ENCODE results near the gene ZBTB14. TPM values are rescaled to one million over a fixed set of nuclear protein-coding genes. Genes with fewer than 3 reads are reported as not detected.

Gene ZBTB14
- total RNA-seq, 4 donors from 2014 or later = 16.1 to 23.6 (median 18.4) TPM

DNA sequence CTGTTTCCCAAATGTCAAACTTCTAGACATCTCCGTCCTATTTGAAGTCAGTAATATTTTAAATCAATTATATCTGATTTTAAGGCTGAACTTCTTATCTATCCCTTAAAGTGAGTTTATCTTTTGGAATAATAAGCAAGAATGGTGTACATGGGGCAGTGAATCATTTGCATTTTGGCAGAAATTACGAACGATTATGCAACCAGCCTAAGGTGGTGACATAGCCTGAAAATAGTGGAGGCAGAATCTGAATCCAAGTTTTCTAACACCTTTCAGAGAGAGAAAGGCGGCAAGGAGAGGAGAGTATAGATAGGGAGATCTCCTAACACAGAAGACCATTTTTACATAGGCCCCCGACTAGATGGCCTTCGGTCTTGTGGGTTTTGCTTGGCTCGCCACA lies 10.7 kb downstream of the ZBTB14 start:
- no peak overlapping the region for H3K27ac ChIP-seq
- no peaks in the 10 kb centered on the region for H3K9me3 ChIP-seq
- 89 to 92% methylated on average over 7 of the region's 7 CpGs for WGBS, 2 donors
- H3K4me1 ChIP-seq = no peaks in the 10 kb centered on the region
- TF ChIP-seq, protein P1, sequence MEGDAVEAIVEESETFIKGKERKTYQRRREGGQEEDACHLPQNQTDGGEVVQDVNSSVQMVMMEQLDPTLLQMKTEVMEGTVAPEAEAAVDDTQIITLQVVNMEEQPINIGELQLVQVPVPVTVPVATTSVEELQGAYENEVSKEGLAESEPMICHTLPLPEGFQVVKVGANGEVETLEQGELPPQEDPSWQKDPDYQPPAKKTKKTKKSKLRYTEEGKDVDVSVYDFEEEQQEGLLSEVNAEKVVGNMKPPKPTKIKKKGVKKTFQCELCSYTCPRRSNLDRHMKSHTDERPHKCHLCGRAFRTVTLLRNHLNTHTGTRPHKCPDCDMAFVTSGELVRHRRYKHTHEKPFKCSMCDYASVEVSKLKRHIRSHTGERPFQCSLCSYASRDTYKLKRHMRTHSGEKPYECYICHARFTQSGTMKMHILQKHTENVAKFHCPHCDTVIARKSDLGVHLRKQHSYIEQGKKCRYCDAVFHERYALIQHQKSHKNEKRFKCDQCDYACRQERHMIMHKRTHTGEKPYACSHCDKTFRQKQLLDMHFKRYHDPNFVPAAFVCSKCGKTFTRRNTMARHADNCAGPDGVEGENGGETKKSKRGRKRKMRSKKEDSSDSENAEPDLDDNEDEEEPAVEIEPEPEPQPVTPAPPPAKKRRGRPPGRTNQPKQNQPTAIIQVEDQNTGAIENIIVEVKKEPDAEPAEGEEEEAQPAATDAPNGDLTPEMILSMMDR (IDR thresholded peaks at IDR 0.05) = no peak
- no peak for TF ChIP-seq POLR2A (IDR thresholded peaks at IDR 0.05)
- intact Hi-C loops (cut with DNase I) = no loop called here
- no peak overlapping the region for H3K4me3 ChIP-seq (replicated peaks in 1 of 3)
- H3K27me3 ChIP-seq = no peaks in the 10 kb centered on the region
- DNase-seq = no peak
- H3K36me3 ChIP-seq = no peaks in the 10 kb centered on the region

DNA sequence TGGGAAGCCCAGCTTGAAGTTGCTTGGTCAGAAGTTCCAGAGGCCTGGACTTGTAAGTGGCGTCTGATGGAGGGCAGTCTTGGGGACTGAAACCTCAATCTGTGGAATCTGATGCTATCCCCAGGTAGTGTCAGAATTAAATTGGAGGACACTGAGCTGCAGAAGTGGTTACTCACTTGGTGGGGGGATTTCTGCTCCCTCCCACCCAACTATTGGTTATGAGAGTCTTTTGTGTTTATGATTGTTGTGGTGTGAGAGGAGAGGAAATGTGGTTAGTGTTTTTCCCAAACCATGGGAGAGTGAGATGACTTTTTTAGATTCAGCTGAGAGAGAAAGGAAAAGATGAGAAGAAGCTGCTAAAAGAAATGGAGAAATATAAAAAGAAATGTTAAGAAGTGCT lies 12.8 kb downstream of the ZBTB14 start:
- Histone ChIP-seq H3K36me3 (no peaks in the 10 kb centered on the region), H3K27ac (no peak overlapping the region), H3K27me3 (no peaks in the 10 kb centered on the region), H3K9me3 (no peaks in the 10 kb centered on the region), H3K4me1 (no peaks in the 10 kb centered on the region), H3K4me3 (replicated peaks in 1 of 3) (no peak overlapping the region)
- TF ChIP-seq, protein P1 (IDR thresholded peaks at IDR 0.05) = no peak
- no peak for TF ChIP-seq POLR2A (IDR thresholded peaks at IDR 0.05)
- intact Hi-C loops (cut with DNase I) = no loop called here
- 88 to 95% methylated on average over 1 of the region's 1 CpG for WGBS, 2 donors
- DNase-seq = no peak

DNA sequence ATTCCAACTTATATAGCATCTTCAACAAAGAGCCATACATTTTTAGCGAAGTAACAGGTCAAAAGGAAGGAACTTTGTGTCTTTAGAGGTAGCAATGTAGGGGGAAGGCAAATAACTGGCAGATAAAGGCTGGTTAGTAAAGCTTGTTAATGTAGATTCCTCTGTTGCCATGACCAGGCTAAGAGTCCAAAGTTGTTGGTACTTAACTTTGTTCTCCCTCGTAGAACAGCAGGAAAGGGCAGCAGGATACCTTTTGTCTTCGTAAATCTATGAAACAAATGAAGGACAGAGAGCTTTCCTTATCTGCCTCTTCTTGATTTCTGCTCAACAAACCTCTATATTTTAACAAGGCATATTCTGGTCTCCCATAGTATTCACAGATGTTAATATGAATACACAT lies 18.6 kb downstream of the ZBTB14 start:
- no peak for DNase-seq
- Histone ChIP-seq H3K4me3 (replicated peaks in 1 of 3) (no peak overlapping the region), H3K9me3 (no peaks in the 10 kb centered on the region), H3K4me1 (no peaks in the 10 kb centered on the region), H3K27me3 (no peaks in the 10 kb centered on the region), H3K27ac (no peak overlapping the region), H3K36me3 (no peaks in the 10 kb centered on the region)
- WGBS, 2 donors = 22 to 32% methylated on average over 3 of the region's 3 CpGs
- intact Hi-C loops (cut with DNase I) = no loop called here
- no peak for TF ChIP-seq POLR2A (IDR thresholded peaks at IDR 0.05)
- TF ChIP-seq, protein P1 (IDR thresholded peaks at IDR 0.05) = no peak

DNA sequence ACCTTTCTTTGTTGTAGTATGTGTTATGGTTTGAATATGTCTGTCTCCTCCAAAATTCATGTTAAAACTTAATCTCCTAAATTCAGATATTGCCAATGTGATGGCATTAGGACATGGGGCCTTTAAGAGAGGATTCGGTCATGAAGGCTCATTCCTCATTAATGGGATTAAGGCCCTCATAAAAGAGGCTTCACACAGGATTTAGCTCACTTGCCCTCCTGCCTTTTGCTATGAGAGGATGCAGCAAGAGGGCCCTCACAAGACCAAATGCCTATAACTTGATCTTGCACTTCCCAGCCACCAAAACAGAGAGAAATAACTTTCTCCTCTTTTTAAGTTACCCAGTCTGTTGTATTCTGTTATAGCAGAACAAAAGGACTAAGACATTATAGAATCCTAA lies 19.7 kb downstream of the ZBTB14 start:
- H3K9me3 ChIP-seq = no peaks in the 10 kb centered on the region
- no peak overlapping the region for H3K4me3 ChIP-seq (replicated peaks in 1 of 3)
- intact Hi-C loops (cut with DNase I) = no loop called here
- no peaks in the 10 kb centered on the region for H3K4me1 ChIP-seq
- H3K27me3 ChIP-seq = no peaks in the 10 kb centered on the region
- no peaks in the 10 kb centered on the region for H3K36me3 ChIP-seq
- TF ChIP-seq, protein P1 (IDR thresholded peaks at IDR 0.05) = no peak
- TF ChIP-seq POLR2A (IDR thresholded peaks at IDR 0.05) = no peak
- H3K27ac ChIP-seq = no peak overlapping the region
- WGBS, 2 donors = 39 to 43% methylated on average over 1 of the region's 1 CpG
- DNase-seq = no peak

DNA sequence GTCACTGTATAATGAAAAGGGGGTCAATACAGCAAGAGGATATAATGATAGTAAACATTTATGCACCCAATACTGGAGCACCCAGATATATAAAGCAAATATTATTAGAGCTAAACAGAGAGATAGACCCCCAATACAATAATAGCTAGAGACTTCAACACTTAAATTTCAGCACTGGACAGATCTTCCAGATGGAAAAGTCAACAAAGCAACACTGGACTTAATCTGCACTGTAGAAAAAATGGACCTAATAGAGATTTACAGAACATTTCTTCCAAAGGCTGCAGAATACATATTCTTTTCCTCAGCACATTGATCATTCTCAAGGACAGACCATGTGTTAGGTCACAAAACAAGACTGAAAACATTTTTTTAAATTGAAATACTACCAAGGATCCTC lies 26.7 kb downstream of the ZBTB14 start:
- H3K4me1 ChIP-seq = no peaks in the 10 kb centered on the region
- no peaks in the 10 kb centered on the region for H3K9me3 ChIP-seq
- no peaks in the 10 kb centered on the region for H3K36me3 ChIP-seq
- H3K27me3 ChIP-seq = no peaks in the 10 kb centered on the region
- intact Hi-C loops (cut with DNase I) = no loop called here
- no peak overlapping the region for H3K27ac ChIP-seq
- no peak overlapping the region for H3K4me3 ChIP-seq (replicated peaks in 1 of 3)
- no peak for DNase-seq
- TF ChIP-seq, protein P1 (IDR thresholded peaks at IDR 0.05) = no peak
- no peak for TF ChIP-seq POLR2A (IDR thresholded peaks at IDR 0.05)

Data from thyroid gland (tissue), 4 donors.